Coronary artery (tissue), 2 donors: ENCODE results near the gene EFCAB11.
"Not testable (repeated sequence)": the region's sequence is repeated elsewhere in the genome, so short reads cannot be mapped to it uniquely, and the experiment has no call there.

ENCODE experiments used
- DNase-seq: peaks from one replicate; pipeline ENCODE4 v3.0.0-alpha.2; 2017; ENCODE audit warnings: low spot score
- H3K27ac ChIP-seq, 2 donors: fragments of 200-600 bp; sonication (generic); one replicate each; pipeline ENCODE4 v1.5.1; 2016 to 2019
- H3K4me3 ChIP-seq: fragments of 200-600 bp; sonication (generic); 2 replicates; pipeline ENCODE4 v1.5.1; 2016; ENCODE audit warnings: mild to moderate bottlenecking, moderate library complexity
- CTCF ChIP-seq: fragments of 200-600 bp; sonication (generic); IDR thresholded peaks from one replicate; pipeline ENCODE4 v1.5.1; 2019; ENCODE audit warnings: antibody characterized with exemption

EFCAB11 gene

GRCh38 chr14:89906000-89906399 is 48.5 kb downstream of the EFCAB11 start:
- Histone ChIP-seq H3K4me3 (no peak overlapping the region), H3K27ac (no peak overlapping the region)
- TF ChIP-seq CTCF = no peak
- no peak for DNase-seq

- no peak for TF ChIP-seq CTCF
- H3K27ac ChIP-seq = no peak overlapping the region
- H3K4me3 ChIP-seq = no peak overlapping the region
- DNase-seq = no peak
Measured at GRCh38 chr14:89903340-89903952, 51.1 kb downstream of the EFCAB11 start.

- Histone ChIP-seq H3K27ac (no peak overlapping the region), H3K4me3 (no peak overlapping the region)
- no peak for TF ChIP-seq CTCF
- no peak for DNase-seq
Measured at GRCh38 chr14:89902881-89903280, 51.6 kb downstream of the EFCAB11 start.

GRCh38 chr14:89900802-89901201 is 53.7 kb downstream of the EFCAB11 start:
- no peak for DNase-seq
- TF ChIP-seq CTCF = no peak
- Histone ChIP-seq H3K27ac (no peak overlapping the region), H3K4me3 (no peak overlapping the region)

GRCh38 chr14:89899917-89900663 is 54.4 kb downstream of the EFCAB11 start:
- DNase-seq = no peak
- Histone ChIP-seq H3K27ac (no peak overlapping the region), H3K4me3 (no peak overlapping the region)
- TF ChIP-seq CTCF = no peak

- Histone ChIP-seq H3K4me3 (no peak overlapping the region), H3K27ac (no peak overlapping the region)
- DNase-seq = no peak
- no peak for TF ChIP-seq CTCF
Measured at GRCh38 chr14:89899291-89899690, 55.2 kb downstream of the EFCAB11 start.

- H3K27ac ChIP-seq, H3K4me3 ChIP-seq, DNase-seq: not testable (repeated sequence)
Measured at GRCh38 chr14:89893388-89893787, 61.1 kb downstream of the EFCAB11 start.
